Retinal pigment epithelial cell (primary cell): ENCODE data around the gene ZNF217.
A peak's percentile ranks its signal among the peaks of the same experiment; 100 is the strongest.
"Not testable (repeated sequence)": the region's sequence is repeated elsewhere in the genome, so short reads cannot be mapped to it uniquely, and the experiment has no call there.

ENCODE experiments used
- DNase-seq: peaks from one replicate; pipeline ENCODE4 v3.0.0-alpha.2; 2010; ENCODE audit warnings: low read depth
- H3K4me3 ChIP-seq: 2 replicates; pipeline ENCODE4 v1.5.1; 2011; ENCODE audit warnings: mild to moderate bottlenecking, low read length, control low read depth, moderate library complexity
- TF ChIP-seq, protein P1 (sequence below): conservative IDR thresholded peaks from 2 replicates; pipeline ENCODE4 v1.5.1; 2011; ENCODE audit warnings: low read depth, low read length, control low read depth, inconsistent platforms

The ZNF217 gene

DNA sequence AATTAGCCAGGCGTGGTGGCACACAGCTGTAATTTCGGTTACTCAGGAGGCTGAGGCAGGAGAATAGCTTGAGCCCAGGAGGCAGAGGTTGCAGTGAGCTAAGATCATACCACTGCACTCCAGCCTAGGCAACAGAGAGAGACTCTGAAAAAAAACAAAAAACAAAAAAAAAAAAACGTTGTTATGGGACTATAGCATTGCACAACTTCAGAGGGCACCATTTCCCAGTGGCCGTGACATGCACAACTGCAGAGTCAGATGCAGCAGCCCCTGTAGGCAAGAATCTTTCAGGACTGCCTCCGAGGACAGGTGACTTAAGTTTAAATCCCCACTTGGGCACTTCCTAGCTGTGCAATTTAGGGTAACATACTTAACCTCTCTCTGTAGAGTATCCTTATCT, 64.0 kb downstream of the ZNF217 start:
- no peak for DNase-seq
- TF ChIP-seq, protein P1, sequence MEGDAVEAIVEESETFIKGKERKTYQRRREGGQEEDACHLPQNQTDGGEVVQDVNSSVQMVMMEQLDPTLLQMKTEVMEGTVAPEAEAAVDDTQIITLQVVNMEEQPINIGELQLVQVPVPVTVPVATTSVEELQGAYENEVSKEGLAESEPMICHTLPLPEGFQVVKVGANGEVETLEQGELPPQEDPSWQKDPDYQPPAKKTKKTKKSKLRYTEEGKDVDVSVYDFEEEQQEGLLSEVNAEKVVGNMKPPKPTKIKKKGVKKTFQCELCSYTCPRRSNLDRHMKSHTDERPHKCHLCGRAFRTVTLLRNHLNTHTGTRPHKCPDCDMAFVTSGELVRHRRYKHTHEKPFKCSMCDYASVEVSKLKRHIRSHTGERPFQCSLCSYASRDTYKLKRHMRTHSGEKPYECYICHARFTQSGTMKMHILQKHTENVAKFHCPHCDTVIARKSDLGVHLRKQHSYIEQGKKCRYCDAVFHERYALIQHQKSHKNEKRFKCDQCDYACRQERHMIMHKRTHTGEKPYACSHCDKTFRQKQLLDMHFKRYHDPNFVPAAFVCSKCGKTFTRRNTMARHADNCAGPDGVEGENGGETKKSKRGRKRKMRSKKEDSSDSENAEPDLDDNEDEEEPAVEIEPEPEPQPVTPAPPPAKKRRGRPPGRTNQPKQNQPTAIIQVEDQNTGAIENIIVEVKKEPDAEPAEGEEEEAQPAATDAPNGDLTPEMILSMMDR: no peak
- H3K4me3 ChIP-seq: no peak overlapping the region

GRCh38 chr20:53527196-53527595, 66.4 kb downstream of the ZNF217 start:
- TF ChIP-seq, protein P1: no peak
- H3K4me3 ChIP-seq: no peak overlapping the region
- no peak for DNase-seq

DNA sequence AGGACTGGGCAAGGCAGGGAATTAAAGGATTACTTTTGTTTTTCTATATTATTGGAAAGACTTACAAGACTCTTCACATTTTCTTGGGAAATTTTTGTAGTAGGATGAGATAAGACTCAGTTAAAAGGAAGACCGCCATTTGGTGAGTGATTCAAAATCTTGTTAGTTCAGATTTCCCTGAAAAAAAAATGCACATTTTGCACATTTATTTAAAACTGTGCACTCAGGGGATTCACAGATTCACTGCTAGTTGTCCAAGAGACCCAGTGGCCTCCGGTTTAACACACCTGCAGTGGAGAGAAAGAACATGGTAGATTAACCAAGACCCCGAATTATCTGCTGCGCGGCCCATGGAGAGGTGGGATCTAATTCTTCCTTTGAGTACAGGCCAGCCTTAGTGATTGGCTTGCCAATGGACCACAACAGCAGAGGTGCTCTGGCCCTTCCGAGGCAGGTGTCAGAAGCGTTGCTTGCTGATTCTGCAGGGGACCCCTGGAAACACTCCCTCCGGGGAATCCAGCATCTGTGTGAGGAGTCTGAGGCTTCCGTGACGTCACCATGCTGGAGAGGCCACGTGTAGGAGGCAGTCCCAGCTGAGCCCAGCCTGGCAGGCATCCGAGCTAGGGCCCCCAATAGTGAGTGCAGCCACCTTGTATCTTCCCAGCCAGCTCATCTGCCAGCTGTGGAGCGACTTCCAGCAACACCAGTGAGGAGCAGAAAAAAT, 68.9 kb downstream of the ZNF217 start:
- TF ChIP-seq, protein P1: no peak
- no peak for DNase-seq
- H3K4me3 ChIP-seq: no peak overlapping the region

DNA sequence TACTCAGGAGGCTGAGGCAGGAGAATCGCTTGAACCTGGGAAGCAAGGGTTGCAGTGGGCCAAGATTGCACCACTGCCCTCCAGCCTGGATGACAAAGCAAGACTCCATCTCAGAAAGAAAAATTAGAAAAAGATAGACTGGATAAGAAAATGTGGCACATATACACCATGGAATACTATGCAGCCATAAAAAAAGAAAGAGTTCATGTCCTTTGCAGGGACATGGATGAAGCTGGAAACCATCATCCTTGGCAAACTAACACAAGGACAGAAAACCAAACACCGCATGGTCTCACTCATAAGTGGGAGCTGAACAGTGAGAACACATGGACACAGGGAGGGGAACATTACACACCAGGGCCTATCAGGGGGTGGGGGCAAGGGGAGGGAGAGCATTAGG, 70.0 kb downstream of the ZNF217 start:
- DNase-seq: not testable (repeated sequence)

DNA sequence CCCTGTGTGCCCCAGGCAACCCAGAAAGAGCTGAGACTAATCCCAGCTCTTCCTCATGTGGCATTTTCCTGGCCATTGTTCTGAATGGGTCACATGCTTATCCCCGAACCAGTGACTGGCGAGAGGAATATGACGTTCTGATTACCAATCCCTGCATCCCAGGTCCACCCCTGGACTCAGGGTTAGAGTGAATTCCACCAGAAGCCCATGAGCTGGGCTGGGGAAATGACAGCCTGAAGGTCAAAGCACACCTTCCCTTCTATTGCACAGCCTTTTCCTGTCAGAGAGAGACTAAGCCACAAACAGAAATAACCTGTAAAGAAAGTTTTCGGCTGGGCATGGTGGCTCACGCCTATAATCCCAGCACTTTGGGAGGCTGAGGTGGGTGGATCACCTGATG, 70.9 kb downstream of the ZNF217 start:
- H3K4me3 ChIP-seq: no peak overlapping the region
- DNase-seq: no peak
- TF ChIP-seq, protein P1: no peak

More for the DNA sequence above, 70.0 kb downstream of the ZNF217 start:
- H3K4me3 ChIP-seq: not testable (repeated sequence)

GRCh38 chr20:53522026-53522425, 71.6 kb downstream of the ZNF217 start:
- TF ChIP-seq, protein P1: no peak
- no peak for DNase-seq
- no peak overlapping the region for H3K4me3 ChIP-seq

DNA sequence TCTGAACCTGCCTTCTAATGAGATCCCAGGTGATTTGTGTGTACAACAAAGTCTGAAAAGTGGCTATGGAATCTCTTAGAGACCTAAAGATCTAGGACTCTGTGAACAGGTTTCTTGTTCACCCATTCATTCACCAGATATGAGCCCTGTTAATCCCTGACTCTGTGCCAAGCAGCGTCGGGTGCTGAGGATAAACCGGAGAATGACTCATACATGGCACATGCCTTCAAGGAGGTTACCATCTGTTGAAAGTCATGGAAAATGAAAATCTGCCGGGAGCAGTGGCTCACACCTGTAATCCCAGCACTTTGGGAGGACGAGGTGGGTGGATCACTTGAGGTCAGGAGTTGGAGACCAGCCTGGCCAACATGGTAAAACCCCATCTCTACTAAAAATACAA, 72.2 kb downstream of the ZNF217 start:
- peak; percentile 65 for DNase-seq
- H3K4me3 ChIP-seq: not testable (repeated sequence)

DNA sequence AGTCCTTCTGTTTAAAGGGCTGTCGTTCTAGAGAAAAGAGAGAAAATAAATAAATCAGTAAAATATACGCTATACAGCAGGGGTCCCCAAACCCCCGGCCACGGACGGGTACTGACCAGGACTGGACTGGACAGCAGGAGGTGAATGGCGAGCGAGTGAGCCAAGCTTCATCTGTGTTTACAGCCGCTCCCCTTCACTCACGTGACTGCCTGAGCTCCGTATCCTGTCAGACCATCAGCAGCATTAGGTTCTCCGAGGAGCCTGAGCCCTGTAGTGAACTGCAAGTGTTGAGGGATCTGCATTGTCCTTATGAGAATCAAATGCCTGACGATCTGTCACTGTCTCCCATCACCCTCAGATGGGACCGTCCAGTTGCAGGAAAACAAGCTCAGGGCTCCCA, 76.5 kb downstream of the ZNF217 start:
- no peak for DNase-seq
- TF ChIP-seq, protein P1: no peak
- H3K4me3 ChIP-seq: no peak overlapping the region
